ENCODE measurements around the gene BDNF.

BDNF gene

GRCh38 chr11:27608951-27609350 lies 91.3 kb downstream of the BDNF start:
- TF ChIP-seq, protein P1, sequence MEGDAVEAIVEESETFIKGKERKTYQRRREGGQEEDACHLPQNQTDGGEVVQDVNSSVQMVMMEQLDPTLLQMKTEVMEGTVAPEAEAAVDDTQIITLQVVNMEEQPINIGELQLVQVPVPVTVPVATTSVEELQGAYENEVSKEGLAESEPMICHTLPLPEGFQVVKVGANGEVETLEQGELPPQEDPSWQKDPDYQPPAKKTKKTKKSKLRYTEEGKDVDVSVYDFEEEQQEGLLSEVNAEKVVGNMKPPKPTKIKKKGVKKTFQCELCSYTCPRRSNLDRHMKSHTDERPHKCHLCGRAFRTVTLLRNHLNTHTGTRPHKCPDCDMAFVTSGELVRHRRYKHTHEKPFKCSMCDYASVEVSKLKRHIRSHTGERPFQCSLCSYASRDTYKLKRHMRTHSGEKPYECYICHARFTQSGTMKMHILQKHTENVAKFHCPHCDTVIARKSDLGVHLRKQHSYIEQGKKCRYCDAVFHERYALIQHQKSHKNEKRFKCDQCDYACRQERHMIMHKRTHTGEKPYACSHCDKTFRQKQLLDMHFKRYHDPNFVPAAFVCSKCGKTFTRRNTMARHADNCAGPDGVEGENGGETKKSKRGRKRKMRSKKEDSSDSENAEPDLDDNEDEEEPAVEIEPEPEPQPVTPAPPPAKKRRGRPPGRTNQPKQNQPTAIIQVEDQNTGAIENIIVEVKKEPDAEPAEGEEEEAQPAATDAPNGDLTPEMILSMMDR (conservative IDR thresholded peaks at IDR 0.05), result no peak
- TF ChIP-seq ZFX (IDR thresholded peaks at IDR 0.05), result no peak
- H3K27ac ChIP-seq, result no peak overlapping the region

- TF ChIP-seq, protein P1 (conservative IDR thresholded peaks at IDR 0.05), result no peak
- TF ChIP-seq ZFX (IDR thresholded peaks at IDR 0.05), result no peak
- H3K27ac ChIP-seq, result no peak overlapping the region
Observed at GRCh38 chr11:27605422-27605821, 94.8 kb downstream of the BDNF start.

All from C4-2B (cell line).